GM23338 (cell line): ENCODE data around the gene RSPH1. TPM values are rescaled to one million over a fixed set of nuclear protein-coding genes. Genes with fewer than 3 reads are reported as not detected.

Source experiments
- ATAC-seq: fragments of 200-7000 bp; cut with Tn5 transposase; 3 replicates; pipeline ENCODE4 v1.9.1; 2020
- DNase-seq: peaks from one replicate; pipeline ENCODE4 v3.0.0-alpha.2; 2015; ENCODE audit warnings: low spot score
- H2AFZ ChIP-seq: fragments of 200-600 bp; sonication (generic); 2 replicates; pipeline ENCODE4 v1.8.0; 2016; ENCODE audit warnings: antibody characterized with exemption, mild to moderate bottlenecking, moderate library complexity
- H3F3A ChIP-seq: fragments of 200-600 bp; sonication (generic); replicated peaks from 2 replicates; pipeline ENCODE4 v1.8.0; 2017; ENCODE audit warnings: antibody characterized with exemption, mixed run types, low read depth
- H3K27ac ChIP-seq: fragments of 200-600 bp; sonication (generic); 2 replicates; pipeline ENCODE4 v1.6.1; 2016; ENCODE audit warnings: low read depth
- H3K27me3 ChIP-seq: fragments of 200-600 bp; sonication (generic); 2 replicates; pipeline ENCODE4 v1.8.0; 2016; ENCODE audit warnings: mild to moderate bottlenecking, mixed run types, moderate library complexity; ENCODE audit not compliant: insufficient read depth
- H3K36me3 ChIP-seq: fragments of 200-600 bp; sonication (generic); 2 replicates; pipeline ENCODE4 v1.8.0; 2016; ENCODE audit warnings: mild to moderate bottlenecking; ENCODE audit not compliant: insufficient read depth
- H3K4me1 ChIP-seq: fragments of 200-600 bp; sonication (generic); 2 replicates; pipeline ENCODE4 v1.8.0; 2016; ENCODE audit warnings: mild to moderate bottlenecking, moderate library complexity; ENCODE audit not compliant: insufficient read depth
- H3K4me2 ChIP-seq: fragments of 200-600 bp; sonication (generic); 2 replicates; pipeline ENCODE4 v1.7.1; 2017; ENCODE audit warnings: mixed run types
- H3K4me3 ChIP-seq: fragments of 200-600 bp; sonication (generic); 2 replicates; pipeline ENCODE4 v1.6.1; 2016; ENCODE audit warnings: mixed run types
- H3K79me2 ChIP-seq: fragments of 200-600 bp; sonication (generic); replicated peaks from 2 replicates; pipeline ENCODE4 v1.8.0; 2017; ENCODE audit warnings: mild to moderate bottlenecking; ENCODE audit not compliant: insufficient read depth
- H3K9me2 ChIP-seq: fragments of 200-600 bp; sonication (generic); 2 replicates; pipeline ENCODE4 v1.8.0; 2017; ENCODE audit not compliant: insufficient read depth
- H4K20me1 ChIP-seq: fragments of 200-600 bp; sonication (generic); replicated peaks from 2 replicates; pipeline ENCODE4 v1.8.0; 2017; ENCODE audit warnings: mild to moderate bottlenecking; ENCODE audit not compliant: insufficient read depth
- H3K27ac Mint-ChIP-seq: 2 replicates; pipeline ENCODE4 v1.8.0; 2020; ENCODE audit warnings: inconsistent platforms, mild to moderate bottlenecking, moderate library complexity, mixed read lengths
- H3K27me3 Mint-ChIP-seq: 3 replicates; pipeline ENCODE4 v1.8.0; 2022; ENCODE audit warnings: low read depth, mild to moderate bottlenecking, moderate library complexity, mixed read lengths, inconsistent platforms; ENCODE audit not compliant: insufficient read depth, poor library complexity
- H3K36me3 Mint-ChIP-seq: 3 replicates; pipeline ENCODE4 v1.8.0; 2021; ENCODE audit warnings: low read depth, mild to moderate bottlenecking, inconsistent platforms, moderate library complexity, mixed read lengths
- H3K4me1 Mint-ChIP-seq: 3 replicates; pipeline ENCODE4 v1.8.0; 2020; ENCODE audit warnings: mild to moderate bottlenecking, inconsistent platforms, mixed read lengths
- H3K4me3 Mint-ChIP-seq: 3 replicates; pipeline ENCODE4 v1.8.0; 2021; ENCODE audit warnings: moderate library complexity, mild to moderate bottlenecking, inconsistent platforms, mixed read lengths
- H3K9me3 Mint-ChIP-seq: 3 replicates; pipeline ENCODE4 v1.8.0; 2020; ENCODE audit warnings: moderate library complexity, mild to moderate bottlenecking, inconsistent platforms, mixed read lengths
- EZH2 ChIP-seq: fragments of 200-600 bp; sonication (generic); IDR thresholded peaks from one replicate; pipeline ENCODE4 v1.8.0; 2017; ENCODE audit warnings: antibody characterized with exemption, mild to moderate bottlenecking, low read depth; ENCODE audit not compliant: unreplicated experiment
- EZH2phosphoT487 ChIP-seq: fragments of 200-600 bp; sonication (generic); IDR thresholded peaks from one replicate; pipeline ENCODE4 v1.8.1; 2018; ENCODE audit warnings: antibody characterized with exemption; ENCODE audit not compliant: unreplicated experiment
- JUNB ChIP-seq: IDR thresholded peaks from one replicate; pipeline ENCODE4 v1.6.1; 2016; ENCODE audit warnings: antibody characterized with exemption; ENCODE audit not compliant: unreplicated experiment
- NANOG ChIP-seq: IDR thresholded peaks from 2 replicates; pipeline ENCODE4 v1.6.1; 2016; ENCODE audit warnings: antibody characterized with exemption, borderline replicate concordance
- POLR2AphosphoS5 ChIP-seq: IDR thresholded peaks from 2 replicates; pipeline ENCODE4 v1.6.1; 2016; ENCODE audit warnings: antibody characterized with exemption, low read depth
- ZNF114 ChIP-seq: fragments of 250-450 bp; sonication (Bioruptor Pico); IDR thresholded peaks from 2 replicates; pipeline ENCODE4 v1.5.0; 2020; ENCODE audit warnings: mild to moderate bottlenecking, moderate library complexity
- ZNF331 ChIP-seq: fragments of 250-450 bp; sonication (Bioruptor Pico); IDR thresholded peaks from 2 replicates; pipeline ENCODE4 v1.5.0; 2020; ENCODE audit warnings: low read depth, mild to moderate bottlenecking, moderate library complexity
- polyA plus RNA-seq: library from polyadenylated mRNA; unstranded; fragments of >200 nt; fragmentation: Nextera tagmentation; extraction: Ambion mirVana; gene quantifications from 2 replicates; pipeline ENCODE4 v1.2.1, GENCODE V29; 2016
- total RNA-seq: library from RNA; depleted of rRNA; stranded (reverse); fragments of >200 nt; shearing (Covaris generic); gene quantifications from 2 replicates; pipeline ENCODE4 v1.2.3, GENCODE V29; 2014
- TF ChIP-seq, protein P1 (sequence below): fragments of 250-450 bp; sonication (Bioruptor Pico); IDR thresholded peaks from 2 replicates; pipeline ENCODE4 v1.5.0; 2020; ENCODE audit warnings: mild to moderate bottlenecking, moderate library complexity

Gene RSPH1
- total and polyA plus RNA-seq, 2 experiments from 2014 or later: 0.23 TPM; not detected in 1

- H3K4me3 ChIP-seq: no peak overlapping the region
- Mint-ChIP-seq H3K4me3 (no peak overlapping the region), H3K9me3 (no peaks in the 10 kb centered on the region), H3K36me3 (peaks cover 66% of the 10 kb centered on the region), H3K27ac (no peak overlapping the region), H3K27me3 (peaks cover 6% of the 10 kb centered on the region), H3K4me1 (peaks cover 41% of the 10 kb centered on the region)
- no peak overlapping the region for H2AFZ ChIP-seq
- DNase-seq: no peak
- no peak overlapping the region for H3K4me2 ChIP-seq
- peaks cover 23% of the 10 kb centered on the region for H3K4me1 ChIP-seq
- H3K27me3 ChIP-seq: no peaks in the 10 kb centered on the region
- ATAC-seq: no peak
- no peaks in the 10 kb centered on the region for H3K9me2 ChIP-seq
- H4K20me1 ChIP-seq: no peaks in the 10 kb centered on the region; the same call in 1 of the 2 replicates
- no peak for TF ChIP-seq JUNB
- no peak for TF ChIP-seq EZH2
- TF ChIP-seq ZNF331 (CRISPR knock-in tag): no peak
- TF ChIP-seq NANOG: no peak
- no peak for TF ChIP-seq EZH2phosphoT487
- TF ChIP-seq ZNF114 (CRISPR knock-in tag): no peak
- TF ChIP-seq, protein P1, sequence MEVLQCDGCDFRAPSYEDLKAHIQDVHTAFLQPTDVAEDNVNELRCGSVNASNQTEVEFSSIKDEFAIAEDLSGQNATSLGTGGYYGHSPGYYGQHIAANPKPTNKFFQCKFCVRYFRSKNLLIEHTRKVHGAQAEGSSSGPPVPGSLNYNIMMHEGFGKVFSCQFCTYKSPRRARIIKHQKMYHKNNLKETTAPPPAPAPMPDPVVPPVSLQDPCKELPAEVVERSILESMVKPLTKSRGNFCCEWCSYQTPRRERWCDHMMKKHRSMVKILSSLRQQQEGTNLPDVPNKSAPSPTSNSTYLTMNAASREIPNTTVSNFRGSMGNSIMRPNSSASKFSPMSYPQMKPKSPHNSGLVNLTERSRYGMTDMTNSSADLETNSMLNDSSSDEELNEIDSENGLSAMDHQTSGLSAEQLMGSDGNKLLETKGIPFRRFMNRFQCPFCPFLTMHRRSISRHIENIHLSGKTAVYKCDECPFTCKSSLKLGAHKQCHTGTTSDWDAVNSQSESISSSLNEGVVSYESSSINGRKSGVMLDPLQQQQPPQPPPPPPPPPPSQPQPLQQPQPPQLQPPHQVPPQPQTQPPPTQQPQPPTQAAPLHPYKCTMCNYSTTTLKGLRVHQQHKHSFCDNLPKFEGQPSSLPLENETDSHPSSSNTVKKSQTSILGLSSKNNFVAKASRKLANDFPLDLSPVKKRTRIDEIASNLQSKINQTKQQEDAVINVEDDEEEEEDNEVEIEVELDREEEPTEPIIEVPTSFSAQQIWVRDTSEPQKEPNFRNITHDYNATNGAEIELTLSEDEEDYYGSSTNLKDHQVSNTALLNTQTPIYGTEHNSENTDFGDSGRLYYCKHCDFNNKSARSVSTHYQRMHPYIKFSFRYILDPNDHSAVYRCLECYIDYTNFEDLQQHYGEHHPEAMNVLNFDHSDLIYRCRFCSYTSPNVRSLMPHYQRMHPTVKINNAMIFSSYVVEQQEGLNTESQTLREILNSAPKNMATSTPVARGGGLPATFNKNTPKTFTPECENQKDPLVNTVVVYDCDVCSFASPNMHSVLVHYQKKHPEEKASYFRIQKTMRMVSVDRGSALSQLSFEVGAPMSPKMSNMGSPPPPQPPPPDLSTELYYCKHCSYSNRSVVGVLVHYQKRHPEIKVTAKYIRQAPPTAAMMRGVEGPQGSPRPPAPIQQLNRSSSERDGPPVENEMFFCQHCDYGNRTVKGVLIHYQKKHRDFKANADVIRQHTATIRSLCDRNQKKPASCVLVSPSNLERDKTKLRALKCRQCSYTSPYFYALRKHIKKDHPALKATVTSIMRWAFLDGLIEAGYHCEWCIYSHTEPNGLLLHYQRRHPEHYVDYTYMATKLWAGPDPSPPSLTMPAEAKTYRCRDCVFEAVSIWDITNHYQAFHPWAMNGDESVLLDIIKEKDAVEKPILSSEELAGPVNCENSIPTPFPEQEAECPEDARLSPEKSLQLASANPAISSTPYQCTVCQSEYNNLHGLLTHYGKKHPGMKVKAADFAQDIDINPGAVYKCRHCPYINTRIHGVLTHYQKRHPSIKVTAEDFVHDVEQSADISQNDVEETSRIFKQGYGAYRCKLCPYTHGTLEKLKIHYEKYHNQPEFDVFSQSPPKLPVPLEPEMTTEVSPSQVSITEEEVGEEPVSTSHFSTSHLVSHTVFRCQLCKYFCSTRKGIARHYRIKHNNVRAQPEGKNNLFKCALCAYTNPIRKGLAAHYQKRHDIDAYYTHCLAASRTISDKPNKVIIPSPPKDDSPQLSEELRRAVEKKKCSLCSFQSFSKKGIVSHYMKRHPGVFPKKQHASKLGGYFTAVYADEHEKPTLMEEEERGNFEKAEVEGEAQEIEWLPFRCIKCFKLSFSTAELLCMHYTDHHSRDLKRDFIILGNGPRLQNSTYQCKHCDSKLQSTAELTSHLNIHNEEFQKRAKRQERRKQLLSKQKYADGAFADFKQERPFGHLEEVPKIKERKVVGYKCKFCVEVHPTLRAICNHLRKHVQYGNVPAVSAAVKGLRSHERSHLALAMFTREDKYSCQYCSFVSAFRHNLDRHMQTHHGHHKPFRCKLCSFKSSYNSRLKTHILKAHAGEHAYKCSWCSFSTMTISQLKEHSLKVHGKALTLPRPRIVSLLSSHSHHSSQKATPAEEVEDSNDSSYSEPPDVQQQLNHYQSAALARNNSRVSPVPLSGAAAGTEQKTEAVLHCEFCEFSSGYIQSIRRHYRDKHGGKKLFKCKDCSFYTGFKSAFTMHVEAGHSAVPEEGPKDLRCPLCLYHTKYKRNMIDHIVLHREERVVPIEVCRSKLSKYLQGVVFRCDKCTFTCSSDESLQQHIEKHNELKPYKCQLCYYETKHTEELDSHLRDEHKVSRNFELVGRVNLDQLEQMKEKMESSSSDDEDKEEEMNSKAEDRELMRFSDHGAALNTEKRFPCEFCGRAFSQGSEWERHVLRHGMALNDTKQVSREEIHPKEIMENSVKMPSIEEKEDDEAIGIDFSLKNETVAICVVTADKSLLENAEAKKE (CRISPR knock-in tag): no peak
- TF ChIP-seq POLR2AphosphoS5: no peak
- peaks cover 1% of the 10 kb centered on the region; the same call in 1 of the 2 replicates for H3F3A ChIP-seq
- no peaks in the 10 kb centered on the region for H3K36me3 ChIP-seq
- H3K27ac ChIP-seq: no peak overlapping the region
- peaks cover 40% of the 10 kb centered on the region for H3K79me2 ChIP-seq
Measured at GRCh38 chr21:42518215-42518614, 22.2 kb upstream of the RSPH1 start.
